ENCODE data around the gene EDA.

Gene EDA

DNA sequence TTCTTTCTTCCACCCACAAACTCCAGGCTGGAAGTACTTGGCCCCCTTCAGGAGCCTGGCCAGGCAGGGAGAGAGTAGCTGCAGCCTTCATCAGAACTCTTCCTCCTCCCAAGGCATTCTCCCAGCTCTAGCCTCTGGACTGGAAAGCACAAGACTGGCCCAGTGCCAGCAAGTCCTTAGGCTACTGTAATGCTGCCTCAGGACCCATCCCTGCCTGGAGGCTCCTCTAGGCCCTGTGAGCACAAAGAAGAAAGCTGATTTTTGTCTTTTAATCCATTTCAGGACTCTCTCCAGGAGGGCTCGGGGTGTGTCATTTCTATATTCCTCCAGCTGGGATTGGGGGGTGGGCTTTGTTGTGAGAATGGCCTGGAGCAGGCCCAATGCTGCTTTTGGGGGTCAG, 423.0 kb downstream of the EDA start:
- TF ChIP-seq, protein P1, sequence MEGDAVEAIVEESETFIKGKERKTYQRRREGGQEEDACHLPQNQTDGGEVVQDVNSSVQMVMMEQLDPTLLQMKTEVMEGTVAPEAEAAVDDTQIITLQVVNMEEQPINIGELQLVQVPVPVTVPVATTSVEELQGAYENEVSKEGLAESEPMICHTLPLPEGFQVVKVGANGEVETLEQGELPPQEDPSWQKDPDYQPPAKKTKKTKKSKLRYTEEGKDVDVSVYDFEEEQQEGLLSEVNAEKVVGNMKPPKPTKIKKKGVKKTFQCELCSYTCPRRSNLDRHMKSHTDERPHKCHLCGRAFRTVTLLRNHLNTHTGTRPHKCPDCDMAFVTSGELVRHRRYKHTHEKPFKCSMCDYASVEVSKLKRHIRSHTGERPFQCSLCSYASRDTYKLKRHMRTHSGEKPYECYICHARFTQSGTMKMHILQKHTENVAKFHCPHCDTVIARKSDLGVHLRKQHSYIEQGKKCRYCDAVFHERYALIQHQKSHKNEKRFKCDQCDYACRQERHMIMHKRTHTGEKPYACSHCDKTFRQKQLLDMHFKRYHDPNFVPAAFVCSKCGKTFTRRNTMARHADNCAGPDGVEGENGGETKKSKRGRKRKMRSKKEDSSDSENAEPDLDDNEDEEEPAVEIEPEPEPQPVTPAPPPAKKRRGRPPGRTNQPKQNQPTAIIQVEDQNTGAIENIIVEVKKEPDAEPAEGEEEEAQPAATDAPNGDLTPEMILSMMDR (IDR thresholded peaks at IDR 0.05; ENCODE audit: extremely low read depth, insufficient read depth, missing control alignments) = no peak
- no peak for DNase-seq (ENCODE audit: low spot score)
- in situ Hi-C loops (cut with MboI; ENCODE audit: low pct_unique_long_range_greater_than_20kb, low sequenced_read_pairs, unreplicated experiment) = loop anchor here (25.0 kb wide), 1 partner anchor 502 kb away; no protein-coding TSS in a partner anchor

DNA sequence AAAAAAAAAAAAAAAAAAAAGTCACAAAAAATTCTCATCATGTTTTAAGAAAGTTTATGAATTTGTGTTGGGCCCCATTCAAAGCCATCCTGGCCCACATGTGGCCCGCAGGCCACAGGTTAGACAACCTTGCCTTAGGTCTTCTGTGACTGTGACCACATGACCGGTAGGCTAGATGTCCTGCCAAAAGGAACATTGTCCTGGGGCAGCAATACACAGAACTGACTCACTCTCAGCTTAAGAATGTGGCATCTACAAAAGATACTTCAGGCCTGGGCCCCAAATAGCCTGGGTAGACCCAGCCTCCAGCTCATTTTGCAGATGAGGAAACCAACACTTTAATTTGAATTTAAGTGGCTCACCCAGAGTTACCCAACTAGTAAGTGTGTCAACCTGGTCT, 423.8 kb downstream of the EDA start:
- in situ Hi-C loops (cut with MboI; ENCODE audit: low pct_unique_long_range_greater_than_20kb, low sequenced_read_pairs, unreplicated experiment) = loop anchor here (25.0 kb wide), 1 partner anchor 502 kb away; no protein-coding TSS in a partner anchor
- DNase-seq (ENCODE audit: low spot score) = no peak
- TF ChIP-seq, protein P1 (IDR thresholded peaks at IDR 0.05; ENCODE audit: extremely low read depth, insufficient read depth, missing control alignments) = no peak

DNA sequence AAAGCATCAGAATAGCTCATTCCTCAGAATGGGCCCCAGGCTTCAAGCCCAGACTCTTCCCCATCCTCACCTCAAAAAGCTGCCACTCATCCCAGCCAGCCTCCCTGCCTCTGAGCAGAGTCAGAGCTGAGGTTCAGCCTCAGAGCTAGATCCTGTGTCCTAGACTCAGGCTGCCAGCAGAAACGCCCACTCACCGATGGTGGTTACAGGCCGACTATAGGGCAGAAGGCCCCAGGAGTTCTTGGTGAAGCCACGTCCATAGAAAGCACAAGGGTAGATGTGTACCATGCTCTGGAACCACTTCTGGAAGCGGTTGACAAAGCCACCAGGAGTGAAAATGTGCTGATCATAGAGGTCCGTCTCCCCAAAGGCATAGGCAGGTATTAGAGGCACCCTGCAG, 426.1 kb downstream of the EDA start:
- TF ChIP-seq, protein P1 (IDR thresholded peaks at IDR 0.05; ENCODE audit: extremely low read depth, insufficient read depth, missing control alignments) = no peak
- no peak for DNase-seq (ENCODE audit: low spot score)
- in situ Hi-C loops (cut with MboI; ENCODE audit: low pct_unique_long_range_greater_than_20kb, low sequenced_read_pairs, unreplicated experiment) = loop anchor here (25.0 kb wide), 1 partner anchor 505 kb away; no protein-coding TSS in a partner anchor

- DNase-seq (ENCODE audit: low spot score) = no peak
- in situ Hi-C loops (cut with MboI; ENCODE audit: low pct_unique_long_range_greater_than_20kb, low sequenced_read_pairs, unreplicated experiment) = loop anchor here (25.0 kb wide), 1 partner anchor 505 kb away; no protein-coding TSS in a partner anchor
- TF ChIP-seq, protein P1 (IDR thresholded peaks at IDR 0.05; ENCODE audit: extremely low read depth, insufficient read depth, missing control alignments) = no peak
Measured at GRCh38 chrX:70042399-70043371, 426.8 kb downstream of the EDA start.

GRCh38 chrX:70043685-70044084, 427.8 kb downstream of the EDA start:
- in situ Hi-C loops (cut with MboI; ENCODE audit: low pct_unique_long_range_greater_than_20kb, low sequenced_read_pairs, unreplicated experiment) = loop anchor here (25.0 kb wide), 1 partner anchor 506 kb away; no protein-coding TSS in a partner anchor
- TF ChIP-seq, protein P1 (IDR thresholded peaks at IDR 0.05; ENCODE audit: extremely low read depth, insufficient read depth, missing control alignments) = no peak
- no peak for DNase-seq (ENCODE audit: low spot score)

DNA sequence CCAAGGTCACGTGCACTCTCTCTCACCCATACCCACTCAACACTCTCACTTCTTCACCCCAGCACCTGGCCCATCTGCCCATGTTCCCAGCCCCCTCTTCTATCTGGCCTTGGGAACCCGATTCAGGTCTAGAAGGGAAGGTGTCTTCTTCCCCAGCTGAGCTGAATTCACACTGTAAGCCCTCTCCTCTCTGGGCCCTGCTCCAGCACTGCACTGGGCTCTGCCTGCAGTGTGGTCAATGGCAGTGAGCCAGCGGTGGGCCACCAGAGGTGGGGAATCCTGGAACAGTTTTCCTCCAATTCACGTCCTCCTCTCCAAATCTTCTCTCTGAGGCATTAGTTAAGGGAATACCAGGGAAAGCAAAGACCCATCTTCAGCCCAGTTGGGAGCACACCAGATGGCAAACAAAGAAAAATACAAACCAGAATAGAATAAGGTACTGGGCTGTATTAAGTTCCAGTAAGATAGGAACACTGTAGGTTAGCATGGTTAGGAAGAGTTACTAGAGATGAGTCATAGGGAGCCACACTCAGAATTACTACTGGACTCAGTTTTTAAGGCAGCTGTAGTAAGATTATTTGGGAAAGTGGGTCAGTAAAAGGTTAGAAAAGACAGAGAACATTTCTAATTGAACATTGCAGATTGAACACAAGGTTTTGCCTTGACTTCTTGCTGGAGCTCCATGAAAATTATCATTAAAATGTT, 428.8 kb downstream of the EDA start:
- TF ChIP-seq, protein P1 (IDR thresholded peaks at IDR 0.05; ENCODE audit: extremely low read depth, insufficient read depth, missing control alignments) = no peak
- no peak for DNase-seq (ENCODE audit: low spot score)
- in situ Hi-C loops (cut with MboI; ENCODE audit: low pct_unique_long_range_greater_than_20kb, low sequenced_read_pairs, unreplicated experiment) = loop anchor here (25.0 kb wide), 1 partner anchor 507 kb away; no protein-coding TSS in a partner anchor
